GM23248 (cell line): ENCODE measurements around the gene NMUR2. TPM values are rescaled to one million over a fixed set of nuclear protein-coding genes. Genes with fewer than 3 reads are reported as not detected.

Experiments
- DNase-seq: peaks from one replicate; pipeline ENCODE4 v3.0.0-alpha.2; 2015
- H2AFZ ChIP-seq: fragments of 200-600 bp; sonication (generic); 2 replicates; pipeline ENCODE4 v1.6.1; 2016; ENCODE audit warnings: antibody characterized with exemption
- H3F3A ChIP-seq: fragments of 200-600 bp; sonication (generic); 2 replicates; pipeline ENCODE4 v1.6.1; 2016; ENCODE audit warnings: mild to moderate bottlenecking, antibody characterized with exemption, mixed run types; ENCODE audit not compliant: insufficient read depth
- H3K27ac ChIP-seq: fragments of 200-600 bp; sonication (generic); 2 replicates; pipeline ENCODE4 v1.5.1; 2016; ENCODE audit warnings: mild to moderate bottlenecking
- H3K27me3 ChIP-seq: fragments of 200-600 bp; sonication (generic); replicated peaks from 2 replicates; pipeline ENCODE4 v1.6.1; 2016; ENCODE audit warnings: mild to moderate bottlenecking; ENCODE audit not compliant: insufficient read depth
- H3K36me3 ChIP-seq: fragments of 200-600 bp; sonication (generic); 2 replicates; pipeline ENCODE4 v1.6.1; 2016; ENCODE audit warnings: low read depth, mild to moderate bottlenecking
- H3K4me1 ChIP-seq: fragments of 200-600 bp; sonication (generic); 2 replicates; pipeline ENCODE4 v1.6.1; 2016; ENCODE audit warnings: mild to moderate bottlenecking; ENCODE audit not compliant: insufficient read depth
- H3K4me2 ChIP-seq: fragments of 200-600 bp; sonication (generic); one replicate; pipeline ENCODE4 v1.6.1; 2016; ENCODE audit warnings: mild to moderate bottlenecking; ENCODE audit not compliant: unreplicated experiment
- H3K4me3 ChIP-seq: fragments of 200-600 bp; sonication (generic); 2 replicates; pipeline ENCODE4 v1.5.1; 2016; ENCODE audit warnings: mild to moderate bottlenecking
- H3K79me2 ChIP-seq: fragments of 200-600 bp; sonication (generic); 2 replicates; pipeline ENCODE4 v1.6.1; 2016; ENCODE audit warnings: mild to moderate bottlenecking; ENCODE audit not compliant: insufficient read depth
- H3K9ac ChIP-seq: fragments of 200-600 bp; sonication (generic); 2 replicates; pipeline ENCODE4 v1.6.1; 2016; ENCODE audit warnings: mild to moderate bottlenecking
- H3K9me2 ChIP-seq: fragments of 200-600 bp; sonication (generic); 2 replicates; pipeline ENCODE4 v1.6.1; 2016; ENCODE audit warnings: mixed run types, mild to moderate bottlenecking, moderate library complexity; ENCODE audit not compliant: insufficient read depth
- H3K9me3 ChIP-seq: fragments of 200-600 bp; sonication (generic); one replicate; pipeline ENCODE4 v1.6.1; 2017; ENCODE audit warnings: low read depth
- H4K20me1 ChIP-seq: fragments of 200-600 bp; sonication (generic); 2 replicates; pipeline ENCODE4 v1.6.0; 2016; ENCODE audit not compliant: insufficient read depth
- EZH2 ChIP-seq: fragments of 200-600 bp; sonication (generic); IDR thresholded peaks from 2 replicates; pipeline ENCODE4 v1.6.1; 2018; ENCODE audit warnings: antibody characterized with exemption, mild to moderate bottlenecking; ENCODE audit not compliant: insufficient read depth, poor library complexity, severe bottlenecking
- EZH2phosphoT487 ChIP-seq: fragments of 200-600 bp; sonication (generic); IDR thresholded peaks from 2 replicates; pipeline ENCODE4 v1.6.1; 2018; ENCODE audit warnings: antibody characterized with exemption, moderate library complexity, mild to moderate bottlenecking, low read depth; ENCODE audit not compliant: insufficient read depth
- WGBS, 2 experiments: methylation state at CpG; one replicate each; pipeline ENCODE4 v1.1.6; 2015 to 2017; ENCODE audit warnings: low lambda C conversion rate in 2 of 2, low coverage in 1 of 2; ENCODE audit errors: missing lambda C conversion rate in 2 of 2; 5-methylcytosine and 5-hydroxymethylcytosine counted together
- in situ Hi-C: fragments of 300-500 bp; cut with MboI; formaldehyde crosslinking; loops from 2 replicates; pipeline ENCODE4 v1.15.0; 2020
- polyA plus RNA-seq: library from polyadenylated mRNA; unstranded; fragments of >200 nt; fragmentation: Nextera tagmentation; extraction: Ambion mirVana; gene quantifications from 2 replicates; pipeline ENCODE4 v1.2.1, GENCODE V29; 2016
- total RNA-seq: library from RNA; depleted of rRNA; stranded (reverse); fragments of >200 nt; shearing (Covaris generic); gene quantifications from 2 replicates; pipeline ENCODE4 v1.2.3, GENCODE V29; 2014

NMUR2 gene
- total and polyA plus RNA-seq, 2 experiments from 2014 or later: not detected

- Histone ChIP-seq H3K4me1 (no peaks in the 10 kb centered on the region), H3K27ac (no peak overlapping the region), H3K9ac (no peak overlapping the region), H3K4me3 (no peak overlapping the region), H4K20me1 (no peaks in the 10 kb centered on the region), H2AFZ (no peak overlapping the region), H3K27me3 (no peaks in the 10 kb centered on the region), H3K36me3 (no peaks in the 10 kb centered on the region), H3K9me2 (no peaks in the 10 kb centered on the region), H3K9me3 (no peaks in the 10 kb centered on the region), H3F3A (no peaks in the 10 kb centered on the region), H3K4me2 (no peak overlapping the region), H3K79me2 (no peaks in the 10 kb centered on the region)
- no peak for DNase-seq
- WGBS, 2 experiments: 8% methylated on average over 2 of the region's 2 CpGs
- no peak for TF ChIP-seq EZH2
- no peak for TF ChIP-seq EZH2phosphoT487
- in situ Hi-C loops: no loop called here
Measured at GRCh38 chr5:152356506-152356905, 48.6 kb downstream of the NMUR2 start.

- no peak overlapping the region for H3K4me2 ChIP-seq
- H3K27me3 ChIP-seq: no peaks in the 10 kb centered on the region
- no peaks in the 10 kb centered on the region for H3K4me1 ChIP-seq
- no peaks in the 10 kb centered on the region for H4K20me1 ChIP-seq
- no peaks in the 10 kb centered on the region for H3K36me3 ChIP-seq
- no peaks in the 10 kb centered on the region for H3F3A ChIP-seq
- no peak overlapping the region for H3K27ac ChIP-seq
- H3K4me3 ChIP-seq: no peak overlapping the region
- no peak for DNase-seq
- H3K9ac ChIP-seq: no peak overlapping the region
- no peaks in the 10 kb centered on the region for H3K79me2 ChIP-seq
- no peaks in the 10 kb centered on the region for H3K9me3 ChIP-seq
- TF ChIP-seq EZH2: no peak
- no peak for TF ChIP-seq EZH2phosphoT487
- in situ Hi-C loops: no loop called here
- no peak overlapping the region for H2AFZ ChIP-seq
- no peaks in the 10 kb centered on the region for H3K9me2 ChIP-seq
- 7 to 12% methylated on average over 1 of the region's 1 CpG for WGBS, 2 experiments
Measured at GRCh38 chr5:152355061-152355460, 50.0 kb downstream of the NMUR2 start.

- DNase-seq: no peak
- H3K4me3 ChIP-seq: no peak overlapping the region
- H3K36me3 ChIP-seq: no peaks in the 10 kb centered on the region
- in situ Hi-C loops: no loop called here
- no peak overlapping the region for H3K4me2 ChIP-seq
- no peak overlapping the region for H2AFZ ChIP-seq
- H3K9ac ChIP-seq: no peak overlapping the region
- no peaks in the 10 kb centered on the region for H3K79me2 ChIP-seq
- TF ChIP-seq EZH2 (no peak), EZH2phosphoT487 (no peak)
- H3K27me3 ChIP-seq: no peaks in the 10 kb centered on the region
- H3K27ac ChIP-seq: no peak overlapping the region
- no peaks in the 10 kb centered on the region for H4K20me1 ChIP-seq
- H3F3A ChIP-seq: no peaks in the 10 kb centered on the region
- 26 to 31% methylated on average over 3 of the region's 3 CpGs for WGBS, 2 experiments
- H3K4me1 ChIP-seq: no peaks in the 10 kb centered on the region
- no peaks in the 10 kb centered on the region for H3K9me3 ChIP-seq
- H3K9me2 ChIP-seq: no peaks in the 10 kb centered on the region
Measured at GRCh38 chr5:152353001-152353400, 52.1 kb downstream of the NMUR2 start.

- peak; percentile 61 for DNase-seq
- 12 to 17% methylated on average over 8 of the region's 8 CpGs for WGBS, 2 experiments
Measured at GRCh38 chr5:152349683-152350526, 55.2 kb downstream of the NMUR2 start.

More at GRCh38 chr5:152349683-152350526, 55.2 kb downstream of the NMUR2 start:
- H4K20me1 ChIP-seq: no peaks in the 10 kb centered on the region
- no peaks in the 10 kb centered on the region for H3K79me2 ChIP-seq
- no peak overlapping the region for H2AFZ ChIP-seq
- H3K36me3 ChIP-seq: no peaks in the 10 kb centered on the region
- no peak for TF ChIP-seq EZH2phosphoT487
- no peak for TF ChIP-seq EZH2
- H3K9me2 ChIP-seq: no peaks in the 10 kb centered on the region
- no peak overlapping the region for H3K4me2 ChIP-seq
- H3K27ac ChIP-seq: no peak overlapping the region
- no peak overlapping the region for H3K9ac ChIP-seq
- H3K9me3 ChIP-seq: no peaks in the 10 kb centered on the region
- H3K4me1 ChIP-seq: no peaks in the 10 kb centered on the region
- H3K4me3 ChIP-seq: no peak overlapping the region
- H3F3A ChIP-seq: no peaks in the 10 kb centered on the region
- H3K27me3 ChIP-seq: no peaks in the 10 kb centered on the region
- in situ Hi-C loops: no loop called here
